ENCODE results near the gene LMNA. TPM values are rescaled to one million over a fixed set of nuclear protein-coding genes. Genes with fewer than 3 reads are reported as not detected.
A peak's percentile ranks its signal among the peaks of the same experiment; 100 is the strongest.

The LMNA gene
- total RNA-seq, 1 donor from 2014 or later: 358 TPM

DNA sequence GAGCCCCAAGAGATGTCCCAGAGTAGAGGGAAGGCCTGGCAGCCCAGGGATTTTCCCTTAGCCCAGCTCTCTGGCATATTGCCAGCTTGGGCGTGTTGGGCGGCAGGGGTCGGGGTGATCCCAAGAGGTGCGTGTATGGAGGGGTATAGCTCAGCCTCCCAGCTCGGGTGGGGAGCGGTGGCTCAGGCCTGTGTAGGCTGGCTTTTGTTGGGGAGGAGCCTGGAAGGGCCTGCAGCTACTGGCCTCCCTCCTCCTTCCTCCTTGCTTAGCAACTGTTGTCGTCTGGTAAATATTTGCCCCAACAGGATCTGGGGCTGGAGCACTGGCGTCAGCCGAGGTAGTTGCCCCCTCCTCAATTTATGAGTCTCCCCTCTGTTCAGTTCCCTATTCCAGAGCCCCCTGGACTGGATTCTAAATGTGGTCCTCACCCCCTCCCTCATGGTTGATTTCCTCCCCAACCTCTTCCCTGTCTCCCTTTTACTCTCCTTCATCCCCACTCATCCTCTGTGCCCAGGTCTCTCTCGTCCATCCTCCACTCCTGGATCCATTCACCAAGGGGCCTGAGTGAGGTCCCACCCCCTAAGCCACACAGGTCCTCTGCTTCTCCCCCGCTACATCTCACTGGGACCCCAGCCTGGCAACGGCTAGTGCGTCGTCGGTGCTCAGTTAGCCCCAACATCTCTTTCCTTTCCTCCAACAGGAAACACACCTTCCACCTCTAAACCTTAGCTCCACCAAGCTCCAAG, 10.3 kb upstream of the LMNA start:
- no peak overlapping the region for H3K4me3 ChIP-seq (ENCODE audit: low read depth, low read length)
- TF ChIP-seq CTCF (conservative IDR thresholded peaks at IDR 0.05; ENCODE audit: low read depth, low read length): no peak
- no peak for DNase-seq (ENCODE audit: low read depth)

- TF ChIP-seq CTCF (conservative IDR thresholded peaks at IDR 0.05; ENCODE audit: low read depth, low read length): no peak
Measured at GRCh38 chr1:156104861-156105832, 9.4 kb upstream of the LMNA start.

GRCh38 chr1:156106624-156107488, 7.7 kb upstream of the LMNA start:
- H3K4me3 ChIP-seq (ENCODE audit: low read depth, low read length): no peak overlapping the region
- DNase-seq (ENCODE audit: low read depth): no peak

More at GRCh38 chr1:156104861-156105832, 9.4 kb upstream of the LMNA start:
- peak overlapping the region; percentile 28 for H3K4me3 ChIP-seq (ENCODE audit: low read depth, low read length)
- DNase-seq (ENCODE audit: low read depth): no peak

GRCh38 chr1:156108057-156108456, 6.5 kb upstream of the LMNA start:
- DNase-seq (ENCODE audit: low read depth): no peak
- no peak overlapping the region for H3K4me3 ChIP-seq (ENCODE audit: low read depth, low read length)
- no peak for TF ChIP-seq CTCF (conservative IDR thresholded peaks at IDR 0.05; ENCODE audit: low read depth, low read length)

More at GRCh38 chr1:156106624-156107488, 7.7 kb upstream of the LMNA start:
- TF ChIP-seq CTCF (conservative IDR thresholded peaks at IDR 0.05; ENCODE audit: low read depth, low read length): no peak

DNA sequence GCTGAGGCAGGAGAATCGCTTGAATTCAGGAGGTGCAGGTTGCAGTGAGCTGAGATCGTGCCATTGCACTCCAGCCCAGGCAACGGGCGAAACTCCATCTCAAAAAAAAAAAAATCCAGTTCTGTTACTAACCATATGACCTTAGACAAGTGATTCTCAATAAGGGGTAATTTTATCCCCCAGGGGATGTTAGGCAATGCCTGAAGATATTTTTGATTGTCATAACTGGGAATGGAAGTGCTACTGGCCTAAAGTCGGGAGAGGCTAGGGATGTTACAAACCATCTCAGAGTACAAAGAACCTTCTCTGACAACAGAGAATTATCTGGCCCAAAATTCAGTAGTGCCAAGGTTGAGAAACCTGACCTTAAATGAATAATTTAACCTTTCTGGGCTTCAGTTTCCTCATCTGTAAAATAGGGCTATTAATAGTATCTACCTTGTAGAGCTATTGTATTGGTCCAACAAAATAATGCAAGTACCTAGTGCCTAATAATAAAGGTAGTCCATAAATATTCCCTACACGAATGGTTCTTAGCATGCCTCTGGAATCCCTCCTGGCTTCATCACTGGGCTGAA, 5.8 kb upstream of the LMNA start:
- no peak overlapping the region for H3K4me3 ChIP-seq (ENCODE audit: low read depth, low read length)
- no peak for TF ChIP-seq CTCF (conservative IDR thresholded peaks at IDR 0.05; ENCODE audit: low read depth, low read length)
- no peak for DNase-seq (ENCODE audit: low read depth)

- no peak for TF ChIP-seq CTCF (conservative IDR thresholded peaks at IDR 0.05; ENCODE audit: low read depth, low read length)
Measured at GRCh38 chr1:156110252-156110651, 4.3 kb upstream of the LMNA start.

More at GRCh38 chr1:156110252-156110651, 4.3 kb upstream of the LMNA start:
- H3K4me3 ChIP-seq (ENCODE audit: low read depth, low read length): no peak overlapping the region
- no peak for DNase-seq (ENCODE audit: low read depth)
